Retinal pigment epithelial cell (primary cell): ENCODE data around the gene KDM6B.
"Not testable (repeated sequence)": the region's sequence is repeated elsewhere in the genome, so short reads cannot be mapped to it uniquely, and the experiment has no call there.

Experiments used
- DNase-seq: peaks from one replicate; pipeline ENCODE4 v3.0.0-alpha.2; 2010; ENCODE audit warnings: low read depth
- H3K4me3 ChIP-seq: 2 replicates; pipeline ENCODE4 v1.5.1; 2011; ENCODE audit warnings: mild to moderate bottlenecking, low read length, control low read depth, moderate library complexity
- CTCF ChIP-seq: conservative IDR thresholded peaks from 2 replicates; pipeline ENCODE4 v1.5.1; 2011; ENCODE audit warnings: low read depth, low read length, control low read depth, inconsistent platforms

KDM6B gene

GRCh38 chr17:7857713-7858521, 23.9 kb downstream of the KDM6B start, which contains the start of gene CYB5D1:
Gene CYB5D1 (plus strand): TSS chr17:7858003. CDS start chr17:7858135, 132 bp downstream.
- peak within 1 kb of the TSS; percentile 52 for H3K4me3 ChIP-seq
- no peak for DNase-seq
- TF ChIP-seq CTCF = no peak

- no peak for DNase-seq
- peak overlapping the region; percentile 52 for H3K4me3 ChIP-seq
- peak; percentile 46 for TF ChIP-seq CTCF
Observed at GRCh38 chr17:7858522-7858810, 24.4 kb downstream of the KDM6B start.

- no peak for DNase-seq
- no peak for TF ChIP-seq CTCF
- H3K4me3 ChIP-seq = peak overlapping the region; percentile 52
Observed at GRCh38 chr17:7859028-7859427, 25.0 kb downstream of the KDM6B start.

GRCh38 chr17:7862692-7863437, 28.8 kb downstream of the KDM6B start:
- no peak overlapping the region for H3K4me3 ChIP-seq
- no peak for DNase-seq
- TF ChIP-seq CTCF = peak; percentile 71

GRCh38 chr17:7864384-7864783, 30.4 kb downstream of the KDM6B start:
- DNase-seq, H3K4me3 ChIP-seq: not testable (repeated sequence)

- no peak overlapping the region for H3K4me3 ChIP-seq
- no peak for DNase-seq
- TF ChIP-seq CTCF = no peak
Observed at GRCh38 chr17:7864995-7865650, 31.1 kb downstream of the KDM6B start.

- no peak for DNase-seq
- TF ChIP-seq CTCF = no peak
- H3K4me3 ChIP-seq = no peak overlapping the region
Observed at GRCh38 chr17:7867881-7868329, 33.9 kb downstream of the KDM6B start.
